ENCODE measurements around the gene EIF4EBP3.

EIF4EBP3 gene

DNA sequence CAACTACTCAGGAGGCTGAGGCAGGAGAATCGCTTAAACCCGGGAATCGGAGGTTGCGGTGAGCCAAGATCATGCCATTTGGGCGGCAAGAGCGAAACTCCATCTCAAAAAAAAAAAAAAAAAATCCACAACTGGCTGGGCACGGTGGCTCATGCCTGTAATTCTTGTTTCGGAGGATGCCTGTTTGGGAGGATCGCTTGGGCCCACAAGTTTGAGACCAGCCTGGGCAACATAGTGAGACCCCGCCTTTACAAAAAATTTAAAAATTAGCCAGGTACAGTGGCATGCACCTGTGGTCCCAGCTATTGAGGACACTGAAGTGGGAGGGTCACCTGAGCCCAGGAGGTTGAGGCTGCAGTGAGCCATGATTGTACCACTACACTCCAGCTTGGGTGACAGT, 1.9 kb upstream of the EIF4EBP3 start:
- no peak for TF ChIP-seq ZBTB7A (IDR thresholded peaks at IDR 0.05; ENCODE audit: low read depth)
- TF ChIP-seq EGR1 (IDR thresholded peaks at IDR 0.05), result no peak
- no peak for TF ChIP-seq TCF12 (IDR thresholded peaks at IDR 0.05; ENCODE audit: low read depth)
- TF ChIP-seq USF1 (IDR thresholded peaks at IDR 0.05), result no peak
- no peak for TF ChIP-seq FOXM1 (IDR thresholded peaks at IDR 0.05; ENCODE audit: borderline replicate concordance, low read depth)
- no peak for TF ChIP-seq EP300 (IDR thresholded peaks at IDR 0.05; ENCODE audit: borderline replicate concordance)
- no peak for TF ChIP-seq CEBPB (IDR thresholded peaks at IDR 0.05)
- TF ChIP-seq TAF1 (IDR thresholded peaks at IDR 0.05; ENCODE audit: low read depth), result no peak
- no peak for TF ChIP-seq TEAD4 (IDR thresholded peaks at IDR 0.05)
- TF ChIP-seq NFIC (IDR thresholded peaks at IDR 0.05), result no peak
- TF ChIP-seq RAD21 (IDR thresholded peaks at IDR 0.05; ENCODE audit: low read depth), result no peak
- TF ChIP-seq CREB1 (IDR thresholded peaks at IDR 0.05; ENCODE audit: low read depth), result no peak
- TF ChIP-seq, protein P1, sequence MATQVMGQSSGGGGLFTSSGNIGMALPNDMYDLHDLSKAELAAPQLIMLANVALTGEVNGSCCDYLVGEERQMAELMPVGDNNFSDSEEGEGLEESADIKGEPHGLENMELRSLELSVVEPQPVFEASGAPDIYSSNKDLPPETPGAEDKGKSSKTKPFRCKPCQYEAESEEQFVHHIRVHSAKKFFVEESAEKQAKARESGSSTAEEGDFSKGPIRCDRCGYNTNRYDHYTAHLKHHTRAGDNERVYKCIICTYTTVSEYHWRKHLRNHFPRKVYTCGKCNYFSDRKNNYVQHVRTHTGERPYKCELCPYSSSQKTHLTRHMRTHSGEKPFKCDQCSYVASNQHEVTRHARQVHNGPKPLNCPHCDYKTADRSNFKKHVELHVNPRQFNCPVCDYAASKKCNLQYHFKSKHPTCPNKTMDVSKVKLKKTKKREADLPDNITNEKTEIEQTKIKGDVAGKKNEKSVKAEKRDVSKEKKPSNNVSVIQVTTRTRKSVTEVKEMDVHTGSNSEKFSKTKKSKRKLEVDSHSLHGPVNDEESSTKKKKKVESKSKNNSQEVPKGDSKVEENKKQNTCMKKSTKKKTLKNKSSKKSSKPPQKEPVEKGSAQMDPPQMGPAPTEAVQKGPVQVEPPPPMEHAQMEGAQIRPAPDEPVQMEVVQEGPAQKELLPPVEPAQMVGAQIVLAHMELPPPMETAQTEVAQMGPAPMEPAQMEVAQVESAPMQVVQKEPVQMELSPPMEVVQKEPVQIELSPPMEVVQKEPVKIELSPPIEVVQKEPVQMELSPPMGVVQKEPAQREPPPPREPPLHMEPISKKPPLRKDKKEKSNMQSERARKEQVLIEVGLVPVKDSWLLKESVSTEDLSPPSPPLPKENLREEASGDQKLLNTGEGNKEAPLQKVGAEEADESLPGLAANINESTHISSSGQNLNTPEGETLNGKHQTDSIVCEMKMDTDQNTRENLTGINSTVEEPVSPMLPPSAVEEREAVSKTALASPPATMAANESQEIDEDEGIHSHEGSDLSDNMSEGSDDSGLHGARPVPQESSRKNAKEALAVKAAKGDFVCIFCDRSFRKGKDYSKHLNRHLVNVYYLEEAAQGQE (IDR thresholded peaks at IDR 0.05; ENCODE audit: low read depth), result no peak
- TF ChIP-seq, protein P2, sequence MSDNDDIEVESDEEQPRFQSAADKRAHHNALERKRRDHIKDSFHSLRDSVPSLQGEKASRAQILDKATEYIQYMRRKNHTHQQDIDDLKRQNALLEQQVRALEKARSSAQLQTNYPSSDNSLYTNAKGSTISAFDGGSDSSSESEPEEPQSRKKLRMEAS (IDR thresholded peaks at IDR 0.05), result no peak

DNA sequence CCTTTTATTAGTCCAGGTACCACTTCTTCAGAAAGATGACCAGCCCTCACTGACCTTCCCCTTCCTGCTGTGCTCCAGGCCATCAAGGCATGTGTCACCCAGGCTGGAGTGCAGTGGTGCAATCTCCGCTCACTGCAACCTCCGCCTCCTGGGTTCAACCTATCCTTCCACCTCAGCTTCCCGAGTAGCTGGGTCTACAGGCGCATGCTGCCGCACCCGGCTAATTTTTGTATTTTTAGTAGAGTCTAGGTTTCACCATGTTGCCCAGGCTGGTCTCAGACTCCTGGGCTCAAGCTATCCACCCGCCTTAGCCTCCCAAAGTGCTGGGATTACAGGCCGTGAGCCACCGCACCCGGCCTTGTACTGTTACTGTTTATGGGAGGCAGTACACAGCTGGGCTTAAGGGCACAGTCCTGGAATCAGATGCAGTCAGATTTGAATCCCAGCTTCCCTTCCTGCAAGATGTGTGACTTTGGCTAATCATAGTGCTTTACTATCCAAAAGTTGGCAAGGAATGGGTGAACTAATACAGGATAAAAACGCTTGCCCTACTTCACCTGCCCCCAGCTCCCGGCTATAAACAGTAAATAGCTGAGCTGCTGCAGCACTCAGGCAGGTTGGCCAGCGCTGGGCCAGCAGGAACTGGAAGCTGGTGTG, 483 bp upstream of the EIF4EBP3 start:
- TF ChIP-seq EGR1 (IDR thresholded peaks at IDR 0.05), result no peak
- no peak for TF ChIP-seq EP300 (IDR thresholded peaks at IDR 0.05; ENCODE audit: borderline replicate concordance)
- TF ChIP-seq TCF12 (IDR thresholded peaks at IDR 0.05; ENCODE audit: low read depth), result no peak
- TF ChIP-seq USF1 (IDR thresholded peaks at IDR 0.05), result no peak
- TF ChIP-seq ZBTB7A (IDR thresholded peaks at IDR 0.05; ENCODE audit: low read depth), result no peak
- no peak for TF ChIP-seq FOXM1 (IDR thresholded peaks at IDR 0.05; ENCODE audit: borderline replicate concordance, low read depth)
- no peak for TF ChIP-seq RAD21 (IDR thresholded peaks at IDR 0.05; ENCODE audit: low read depth)
- TF ChIP-seq, protein P2 (IDR thresholded peaks at IDR 0.05), result no peak
- TF ChIP-seq CREB1 (IDR thresholded peaks at IDR 0.05; ENCODE audit: low read depth), result no peak

DNA sequence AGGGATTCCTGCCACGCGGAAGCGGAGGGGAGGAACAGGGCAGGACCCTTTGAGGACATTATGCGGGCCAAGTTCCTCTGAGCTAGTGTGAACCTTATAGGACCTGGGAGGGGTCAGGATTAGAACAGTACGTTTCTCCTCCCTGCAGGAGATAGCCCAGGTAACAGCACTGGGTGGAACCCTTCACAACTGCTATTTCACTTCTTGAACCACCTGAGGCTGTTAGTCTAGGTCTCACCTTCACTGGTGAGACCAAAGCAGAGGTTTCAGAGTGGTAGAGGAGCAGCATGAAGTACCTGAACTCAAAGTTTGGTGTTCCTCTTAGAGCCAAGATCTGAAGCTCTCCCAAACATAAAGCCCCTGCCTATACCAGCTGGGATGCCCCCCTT, 832 bp downstream of the EIF4EBP3 start:
- no peak for TF ChIP-seq RAD21 (IDR thresholded peaks at IDR 0.05; ENCODE audit: low read depth)

DNA sequence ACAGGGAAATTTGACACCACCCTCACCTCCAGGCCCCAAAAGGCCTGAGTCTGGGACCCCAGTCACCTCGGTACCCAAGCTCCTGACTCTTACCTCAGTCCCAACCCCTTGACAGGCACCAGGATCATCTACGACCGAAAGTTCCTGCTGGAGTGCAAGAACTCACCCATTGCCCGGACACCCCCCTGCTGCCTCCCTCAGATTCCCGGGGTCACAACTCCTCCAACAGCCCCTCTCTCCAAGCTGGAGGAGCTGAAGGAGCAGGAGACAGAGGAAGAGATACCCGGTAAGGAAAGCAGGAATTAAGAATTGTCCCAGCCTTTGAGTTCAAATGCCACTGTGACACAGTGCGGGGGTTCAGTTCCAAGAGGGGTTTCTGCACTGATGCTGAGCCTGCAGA, 1.3 kb downstream of the EIF4EBP3 start:
- no peak for TF ChIP-seq RAD21 (IDR thresholded peaks at IDR 0.05; ENCODE audit: low read depth)
- TF ChIP-seq EGR1 (IDR thresholded peaks at IDR 0.05), result no peak
- no peak for TF ChIP-seq TEAD4 (IDR thresholded peaks at IDR 0.05)
- TF ChIP-seq FOXM1 (IDR thresholded peaks at IDR 0.05; ENCODE audit: borderline replicate concordance, low read depth), result no peak
- TF ChIP-seq TCF12 (IDR thresholded peaks at IDR 0.05; ENCODE audit: low read depth), result no peak
- TF ChIP-seq CREB1 (IDR thresholded peaks at IDR 0.05; ENCODE audit: low read depth), result no peak
- TF ChIP-seq, protein P1 (IDR thresholded peaks at IDR 0.05; ENCODE audit: low read depth), result no peak
- TF ChIP-seq, protein P2 (IDR thresholded peaks at IDR 0.05), result no peak
- no peak for TF ChIP-seq CEBPB (IDR thresholded peaks at IDR 0.05)
- no peak for TF ChIP-seq ZBTB7A (IDR thresholded peaks at IDR 0.05; ENCODE audit: low read depth)
- TF ChIP-seq USF1 (IDR thresholded peaks at IDR 0.05), result no peak
- TF ChIP-seq YY1 (IDR thresholded peaks at IDR 0.05; ENCODE audit: low read depth), result no peak
- no peak for TF ChIP-seq NFIC (IDR thresholded peaks at IDR 0.05)
- TF ChIP-seq TAF1 (IDR thresholded peaks at IDR 0.05; ENCODE audit: low read depth), result no peak
- TF ChIP-seq EP300 (IDR thresholded peaks at IDR 0.05; ENCODE audit: borderline replicate concordance), result no peak

DNA sequence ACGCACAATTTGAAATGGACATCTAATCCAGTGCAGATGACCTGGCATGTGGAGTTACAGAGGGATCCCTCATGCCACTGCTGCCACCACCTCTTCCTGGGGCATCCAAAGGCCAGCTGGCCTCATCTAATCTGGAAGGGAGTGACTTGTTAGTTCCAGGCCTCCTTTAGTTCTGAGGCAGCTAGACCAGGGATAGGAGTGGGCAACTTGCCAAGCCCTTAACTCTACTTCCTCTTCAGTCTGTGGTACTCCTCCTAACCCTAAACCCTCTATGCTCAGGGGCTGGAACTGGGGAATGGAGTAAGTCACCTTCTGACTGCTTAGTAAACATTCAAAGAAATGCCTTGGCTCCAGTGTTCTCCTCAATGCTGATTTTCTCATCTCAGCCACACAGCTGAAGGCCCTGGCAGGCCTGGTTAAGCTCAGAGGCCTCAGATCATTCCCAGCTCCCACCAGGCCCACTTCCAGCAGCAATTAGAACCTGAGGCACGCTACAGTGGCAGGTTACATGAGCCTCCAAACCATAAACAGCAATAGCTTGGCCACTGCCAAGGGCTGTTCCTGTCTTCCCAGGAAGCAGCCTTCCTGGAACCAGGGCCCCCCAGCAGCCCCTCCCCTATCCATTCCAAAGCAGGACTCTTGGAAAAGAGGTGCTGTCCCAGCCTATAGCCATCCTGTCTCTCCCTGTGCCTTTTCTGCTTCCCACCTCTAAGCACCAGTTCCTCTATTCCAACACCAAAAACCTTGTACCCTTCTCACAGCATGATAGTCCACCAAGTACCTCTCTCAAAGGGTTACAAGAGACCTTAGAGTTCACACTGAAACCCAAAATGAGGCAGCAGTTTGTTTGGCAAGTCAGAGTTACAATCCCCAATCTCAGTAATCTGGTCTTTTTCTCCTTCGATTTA, 2.0 kb downstream of the EIF4EBP3 start:
- TF ChIP-seq ZBTB7A (IDR thresholded peaks at IDR 0.05; ENCODE audit: low read depth), result no peak
- no peak for TF ChIP-seq TAF1 (IDR thresholded peaks at IDR 0.05; ENCODE audit: low read depth)
- TF ChIP-seq NFIC (IDR thresholded peaks at IDR 0.05), result no peak
- TF ChIP-seq CREB1 (IDR thresholded peaks at IDR 0.05; ENCODE audit: low read depth), result no peak
- no peak for TF ChIP-seq RAD21 (IDR thresholded peaks at IDR 0.05; ENCODE audit: low read depth)
- no peak for TF ChIP-seq USF1 (IDR thresholded peaks at IDR 0.05)
- TF ChIP-seq CEBPB (IDR thresholded peaks at IDR 0.05), result no peak
- TF ChIP-seq FOXM1 (IDR thresholded peaks at IDR 0.05; ENCODE audit: borderline replicate concordance, low read depth), result no peak
- TF ChIP-seq, protein P1 (IDR thresholded peaks at IDR 0.05; ENCODE audit: low read depth), result no peak
